IMR-90 (cell line): ENCODE results near the gene DCST2.

Experiments used
- BHLHE40 ChIP-seq: fragments of 150-350 bp; IDR thresholded peaks from 2 replicates; pipeline ENCODE4 v1.6.1; 2016; ENCODE audit warnings: mild to moderate bottlenecking, low read depth, low read length
- CEBPB ChIP-seq: IDR thresholded peaks from 2 replicates; pipeline ENCODE4 v1.6.1; 2012; ENCODE audit warnings: low read depth, low read length, improper control_type of control experiment
- CHD1 ChIP-seq: IDR thresholded peaks from 2 replicates; pipeline ENCODE4 v1.6.1; 2012; ENCODE audit warnings: low read depth, low read length, improper control_type of control experiment
- CTCF ChIP-seq: conservative IDR thresholded peaks from 2 replicates; pipeline ENCODE4 v1.5.1; 2012; ENCODE audit warnings: mild to moderate bottlenecking, low read depth, low read length, improper control_type of control experiment
- MAZ ChIP-seq: IDR thresholded peaks from 2 replicates; pipeline ENCODE4 v1.6.1; 2012; ENCODE audit warnings: low read depth, mild to moderate bottlenecking, low read length, improper control_type of control experiment, moderate library complexity, borderline replicate concordance
- MXI1 ChIP-seq: IDR thresholded peaks from 2 replicates; pipeline ENCODE4 v1.6.1; 2012; ENCODE audit warnings: low read depth, mild to moderate bottlenecking, low read length, moderate library complexity, borderline replicate concordance
- POLR2A ChIP-seq: IDR thresholded peaks from 2 replicates; pipeline ENCODE4 v1.6.1; 2012; ENCODE audit warnings: mild to moderate bottlenecking, low read depth, low read length
- RAD21 ChIP-seq: IDR thresholded peaks from 2 replicates; pipeline ENCODE4 v1.6.1; 2012; ENCODE audit warnings: low read length, improper control_type of control experiment
- SMC3 ChIP-seq: fragments of 150-350 bp; IDR thresholded peaks from 2 replicates; pipeline ENCODE4 v1.6.1; 2016; ENCODE audit warnings: low read depth, mild to moderate bottlenecking, antibody characterized with exemption, low read length, moderate library complexity

- TF ChIP-seq CTCF, result no peak
- no peak for TF ChIP-seq BHLHE40
- TF ChIP-seq MAZ, result no peak
- TF ChIP-seq CHD1, result no peak
- no peak for TF ChIP-seq RAD21
- no peak for TF ChIP-seq SMC3
- TF ChIP-seq MXI1, result no peak
- TF ChIP-seq CEBPB, result no peak
- no peak for TF ChIP-seq POLR2A
Measured at GRCh38 chr1:155053531-155054105, 20.0 kb upstream of the DCST2 start.
